Mucosa of descending colon (tissue), 3 donors: ENCODE results near the gene SPDYE2. TPM values are rescaled to one million over a fixed set of nuclear protein-coding genes. Genes with fewer than 3 reads are reported as not detected.
"Not testable (repeated sequence)": the region's sequence is repeated elsewhere in the genome, so short reads cannot be mapped to it uniquely, and the experiment has no call there.

Source experiments
- ATAC-seq: fragments of 200-7000 bp; cut with Tn5 transposase; one replicate; pipeline ENCODE4 v1.9.1; 2020; ENCODE audit warnings: mild to moderate bottlenecking, moderate library complexity
- DNase-seq, 3 donors: peaks; one replicate each; pipeline ENCODE4 v3.0.0-alpha.2; 2020
- H3K36me3 ChIP-seq: fragments of 200-600 bp; one replicate; pipeline ENCODE4 v1.8.0; 2021; ENCODE audit warnings: low read depth, mild to moderate bottlenecking
- H3K4me1 ChIP-seq: fragments of 200-600 bp; one replicate; pipeline ENCODE4 v1.8.0; 2021; ENCODE audit warnings: low read depth, mild to moderate bottlenecking
- H3K4me3 ChIP-seq: fragments of 200-600 bp; one replicate; pipeline ENCODE4 v1.8.0; 2021; ENCODE audit warnings: mild to moderate bottlenecking
- H3K9me3 ChIP-seq: fragments of 200-600 bp; one replicate; pipeline ENCODE4 v1.8.0; 2021; ENCODE audit warnings: mild to moderate bottlenecking
- intact Hi-C, 2 donors: fragments of 100-400 bp; cut with DNase I in 1 of 2; cut with micrococcal nuclease in 1 of 2; formaldehyde crosslinking; loops; one replicate each; pipeline versions ENCODE4 v1.11.0 to v1.11.1; 2022; cut with DNase I, micrococcal nuclease
- long read RNA-seq, 2 donors: library from polyadenylated mRNA; unstranded; transcript quantifications; one replicate each; pipeline ENCODE4 v2.0.0, GENCODE V29; 2019 to 2021
- total RNA-seq, 3 donors: library from RNA; stranded (reverse); fragmentation: NEBNext Ultra II Directional in 2 of 3; extraction: Animal tissue kit (Norgen Biotek cat#: 25700) in 2 of 3; gene quantifications; one replicate each; pipeline versions ENCODE4 v1.2.1 to v1.2.4, GENCODE V29; 2021 to 2023
- donor health status: DM: no; HTN: no; CAD: no; lungs with moderate emphysema.
- donor health status: DM: no; HTN: no; CAD: no.
- donor health status: DM: no; HTN: yes; CAD: no.

SPDYE2 gene
- not detected for total RNA-seq
- long read RNA-seq, donor 1, partial matches to known transcripts, result 1 of 13 reads
- long read RNA-seq, donor 1, other reads (novel, unspliced or antisense), result 12 of 13 reads
- long read RNA-seq, donor 2, partial matches to known transcripts, result 0 of 1 reads
- long read RNA-seq, donor 2, other reads (novel, unspliced or antisense), result 1 of 1 reads

- H3K4me3 ChIP-seq, H3K4me1 ChIP-seq, intact Hi-C loops, H3K36me3 ChIP-seq, ATAC-seq, DNase-seq, H3K9me3 ChIP-seq: not testable (repeated sequence)
These were observed at the start of gene SPDYE2 for GRCh38 chr7:102550808-102551422. Gene SPDYE2 (plus strand): TSS chr7:102551226. CDS start chr7:102553256, 2,030 bp downstream.

GRCh38 chr7:102503141-102503540 lies 47.9 kb upstream of the SPDYE2 start:
- H3K9me3 ChIP-seq, DNase-seq, intact Hi-C loops, H3K36me3 ChIP-seq, H3K4me3 ChIP-seq, H3K4me1 ChIP-seq: not testable (repeated sequence)
- ATAC-seq, result peak; percentile 10

- not testable (repeated sequence) for H3K36me3 ChIP-seq
These were observed 45.5 kb upstream of the SPDYE2 start for GRCh38 chr7:102505298-102506185.

GRCh38 chr7:102507410-102508088 lies 43.5 kb upstream of the SPDYE2 start:
- ATAC-seq, H3K36me3 ChIP-seq, H3K4me1 ChIP-seq: not testable (repeated sequence)

More at GRCh38 chr7:102505298-102506185, 45.5 kb upstream of the SPDYE2 start:
- H3K4me1 ChIP-seq, H3K9me3 ChIP-seq, H3K4me3 ChIP-seq, DNase-seq, intact Hi-C loops: not testable (repeated sequence)
- ATAC-seq, result peak; percentile 22

GRCh38 chr7:102510575-102510974 lies 40.5 kb upstream of the SPDYE2 start:
- H3K4me1 ChIP-seq, ATAC-seq, H3K36me3 ChIP-seq, H3K4me3 ChIP-seq, intact Hi-C loops, H3K9me3 ChIP-seq: not testable (repeated sequence)
- peak in 1 of 3 donors; percentile 20 for DNase-seq

More at GRCh38 chr7:102507410-102508088, 43.5 kb upstream of the SPDYE2 start:
- intact Hi-C loops, H3K4me3 ChIP-seq, H3K9me3 ChIP-seq, DNase-seq: not testable (repeated sequence)

- DNase-seq, H3K9me3 ChIP-seq, H3K4me1 ChIP-seq, intact Hi-C loops, H3K36me3 ChIP-seq, H3K4me3 ChIP-seq: not testable (repeated sequence)
- ATAC-seq, result peak; percentile 57
These were observed 39.0 kb upstream of the SPDYE2 start for GRCh38 chr7:102511860-102512522.

- H3K9me3 ChIP-seq, H3K36me3 ChIP-seq, H3K4me3 ChIP-seq, H3K4me1 ChIP-seq, intact Hi-C loops, ATAC-seq: not testable (repeated sequence)
- DNase-seq, result peak in 2 of 3 donors; percentile 36 to 43
These were observed 38.3 kb upstream of the SPDYE2 start for GRCh38 chr7:102512642-102513221.

GRCh38 chr7:102514881-102515721 lies 35.9 kb upstream of the SPDYE2 start:
- ATAC-seq, result peak; percentile 2
- H3K9me3 ChIP-seq, H3K4me3 ChIP-seq, H3K4me1 ChIP-seq, intact Hi-C loops, DNase-seq, H3K36me3 ChIP-seq: not testable (repeated sequence)

GRCh38 chr7:102515889-102516288 lies 35.1 kb upstream of the SPDYE2 start:
- intact Hi-C loops, H3K4me3 ChIP-seq, H3K36me3 ChIP-seq, H3K4me1 ChIP-seq, ATAC-seq, DNase-seq, H3K9me3 ChIP-seq: not testable (repeated sequence)

GRCh38 chr7:102516951-102517350 lies 34.1 kb upstream of the SPDYE2 start:
- intact Hi-C loops, H3K4me1 ChIP-seq, DNase-seq, H3K9me3 ChIP-seq, H3K36me3 ChIP-seq, H3K4me3 ChIP-seq: not testable (repeated sequence)
- peak; percentile 35 for ATAC-seq

- H3K9me3 ChIP-seq, H3K36me3 ChIP-seq, intact Hi-C loops, H3K4me1 ChIP-seq, H3K4me3 ChIP-seq: not testable (repeated sequence)
- ATAC-seq (peak; percentile 97), DNase-seq (peak in 2 of 3 donors; percentile 8 to 49)
These were observed 33.4 kb upstream of the SPDYE2 start, which contains the start of gene RASA4B for GRCh38 chr7:102517550-102518147. Gene RASA4B (minus strand): TSS chr7:102517777. CDS start chr7:102517710, 67 bp downstream.

GRCh38 chr7:102520797-102521196 lies 30.2 kb upstream of the SPDYE2 start:
- H3K4me1 ChIP-seq, ATAC-seq, H3K4me3 ChIP-seq, H3K9me3 ChIP-seq, H3K36me3 ChIP-seq, DNase-seq, intact Hi-C loops: not testable (repeated sequence)
